Putamen (tissue), 1 donor: Measurements from ENCODE around the gene NOS1.
"Not testable (repeated sequence)": the region's sequence is repeated elsewhere in the genome, so short reads cannot be mapped to it uniquely, and the experiment has no call there.

Experiments used
- DNase-seq: peaks from one replicate; pipeline ENCODE4 v3.0.0-alpha.2; 2016; ENCODE audit warnings: low spot score

NOS1 gene

GRCh38 chr12:117361347-117361751 lies at the start of gene NOS1:
TSS of gene NOS1 (minus strand) at chr12:117361626. CDS start at chr12:117331069, 30,557 bp downstream.
- DNase-seq = no peak

- no peak for DNase-seq
Observed at GRCh38 chr12:117409286-117409685, 47.9 kb upstream of the NOS1 start.

GRCh38 chr12:117408161-117408791 lies 46.9 kb upstream of the NOS1 start:
- DNase-seq = peak; percentile 29

GRCh38 chr12:117404940-117405339 lies 43.5 kb upstream of the NOS1 start:
- DNase-seq = no peak

- no peak for DNase-seq
Observed at GRCh38 chr12:117404203-117404853, 42.9 kb upstream of the NOS1 start.

GRCh38 chr12:117403586-117404139 lies 42.2 kb upstream of the NOS1 start:
- no peak for DNase-seq

GRCh38 chr12:117402363-117402762 lies 40.9 kb upstream of the NOS1 start:
- DNase-seq = no peak

GRCh38 chr12:117400912-117401311 lies 39.5 kb upstream of the NOS1 start:
- DNase-seq = no peak

- not testable (repeated sequence) for DNase-seq
Observed at GRCh38 chr12:117398482-117398881, 37.1 kb upstream of the NOS1 start.

GRCh38 chr12:117395766-117396165 lies 34.3 kb upstream of the NOS1 start:
- DNase-seq = no peak

GRCh38 chr12:117394491-117394890 lies 33.1 kb upstream of the NOS1 start:
- no peak for DNase-seq

GRCh38 chr12:117393656-117394055 lies 32.2 kb upstream of the NOS1 start:
- DNase-seq = no peak

GRCh38 chr12:117390866-117391265 lies 29.4 kb upstream of the NOS1 start:
- no peak for DNase-seq

- no peak for DNase-seq
Observed at GRCh38 chr12:117388951-117389446, 27.6 kb upstream of the NOS1 start.

- DNase-seq = no peak
Observed at GRCh38 chr12:117387832-117388231, 26.4 kb upstream of the NOS1 start.

- DNase-seq = no peak
Observed at GRCh38 chr12:117384735-117385134, 23.3 kb upstream of the NOS1 start.

GRCh38 chr12:117380083-117380482 lies 18.7 kb upstream of the NOS1 start:
- no peak for DNase-seq

GRCh38 chr12:117377758-117378157 lies 16.3 kb upstream of the NOS1 start:
- DNase-seq = no peak

- DNase-seq = no peak
Observed at GRCh38 chr12:117370588-117370987, 9.2 kb upstream of the NOS1 start.

GRCh38 chr12:117370000-117370399 lies 8.6 kb upstream of the NOS1 start:
- not testable (repeated sequence) for DNase-seq

- DNase-seq = peak; percentile 79
Observed at GRCh38 chr12:117367006-117367638, 5.7 kb upstream of the NOS1 start.

GRCh38 chr12:117365049-117365616 lies 3.7 kb upstream of the NOS1 start:
- DNase-seq = no peak
